ENCODE measurements around the gene STPG4.
"Not testable (repeated sequence)": the region's sequence is repeated elsewhere in the genome, so short reads cannot be mapped to it uniquely, and the experiment has no call there.

Gene STPG4, protein sequence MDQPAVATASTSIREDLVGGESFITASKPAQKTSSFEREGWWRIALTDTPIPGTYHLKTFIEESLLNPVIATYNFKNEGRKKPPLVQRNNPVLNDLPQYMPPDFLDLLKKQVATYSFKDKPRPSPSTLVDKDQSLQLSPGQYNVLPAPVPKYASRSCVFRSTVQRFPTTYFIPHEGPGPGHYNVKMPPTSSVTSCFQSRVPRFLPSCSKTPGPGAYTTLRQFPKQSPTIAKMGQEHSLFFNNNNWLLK

GRCh38 chr2:47155091-47155876 lies at the start of gene STPG4:
STPG4 (minus strand) TSS chr2:47155308; CDS start chr2:47155251, 57 bp downstream.
- DNase-seq (ENCODE audit: low read depth), result no peak

GRCh38 chr2:47204691-47205090 lies 49.6 kb upstream of the STPG4 start:
- no peak for DNase-seq (ENCODE audit: low read depth)

- no peak for DNase-seq (ENCODE audit: low read depth)
These were observed 48.9 kb upstream of the STPG4 start for GRCh38 chr2:47203995-47204394.

GRCh38 chr2:47201224-47201623 lies 46.1 kb upstream of the STPG4 start:
- no peak for DNase-seq (ENCODE audit: low read depth)

- DNase-seq (ENCODE audit: low read depth), result no peak
These were observed 43.9 kb upstream of the STPG4 start for GRCh38 chr2:47198985-47199451.

GRCh38 chr2:47196499-47196898 lies 41.4 kb upstream of the STPG4 start:
- no peak for DNase-seq (ENCODE audit: low read depth)

DNA sequence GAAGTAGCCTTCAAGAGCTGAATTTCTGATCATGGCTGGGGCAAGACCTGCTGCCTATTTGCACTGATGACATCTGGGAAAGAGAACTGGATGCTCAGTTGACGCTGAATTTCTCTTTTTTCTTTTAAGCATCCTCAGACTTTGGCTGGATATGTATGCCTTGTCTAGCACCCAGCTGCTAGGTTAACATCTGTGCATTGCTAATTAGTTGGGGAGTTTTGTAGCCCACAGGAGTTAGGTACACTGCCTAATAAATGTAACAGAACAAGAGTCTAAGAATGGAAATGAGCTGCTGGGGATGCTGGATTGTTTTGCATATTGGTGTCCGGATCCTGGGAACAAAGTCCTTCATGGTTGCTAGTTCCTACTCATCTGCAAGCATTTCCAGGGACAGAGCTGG lies 40.9 kb upstream of the STPG4 start:
- no peak for DNase-seq (ENCODE audit: low read depth)

GRCh38 chr2:47195148-47195547 lies 40.0 kb upstream of the STPG4 start:
- DNase-seq (ENCODE audit: low read depth), result no peak

DNA sequence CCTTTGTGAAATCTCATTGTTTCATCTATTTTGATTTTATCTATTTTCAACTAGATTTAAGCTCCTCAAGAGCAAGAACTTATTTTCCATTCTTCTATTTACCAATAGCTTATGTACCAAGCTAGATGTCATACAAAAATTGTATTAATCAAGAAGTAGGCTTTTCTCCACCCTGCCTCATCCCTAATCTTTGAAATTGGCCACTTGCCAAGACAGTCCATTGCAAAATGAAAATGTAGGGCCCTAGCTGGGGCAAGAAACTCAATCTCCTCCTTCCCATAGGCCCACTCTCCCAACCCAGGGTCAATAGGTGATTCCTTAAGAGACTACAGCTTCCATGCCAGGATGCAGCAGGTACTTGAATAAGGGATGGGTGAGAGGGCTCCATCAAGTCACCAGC lies 39.3 kb upstream of the STPG4 start:
- DNase-seq (ENCODE audit: low read depth), result no peak

GRCh38 chr2:47193607-47194006 lies 38.5 kb upstream of the STPG4 start:
- DNase-seq (ENCODE audit: low read depth), result no peak

DNA sequence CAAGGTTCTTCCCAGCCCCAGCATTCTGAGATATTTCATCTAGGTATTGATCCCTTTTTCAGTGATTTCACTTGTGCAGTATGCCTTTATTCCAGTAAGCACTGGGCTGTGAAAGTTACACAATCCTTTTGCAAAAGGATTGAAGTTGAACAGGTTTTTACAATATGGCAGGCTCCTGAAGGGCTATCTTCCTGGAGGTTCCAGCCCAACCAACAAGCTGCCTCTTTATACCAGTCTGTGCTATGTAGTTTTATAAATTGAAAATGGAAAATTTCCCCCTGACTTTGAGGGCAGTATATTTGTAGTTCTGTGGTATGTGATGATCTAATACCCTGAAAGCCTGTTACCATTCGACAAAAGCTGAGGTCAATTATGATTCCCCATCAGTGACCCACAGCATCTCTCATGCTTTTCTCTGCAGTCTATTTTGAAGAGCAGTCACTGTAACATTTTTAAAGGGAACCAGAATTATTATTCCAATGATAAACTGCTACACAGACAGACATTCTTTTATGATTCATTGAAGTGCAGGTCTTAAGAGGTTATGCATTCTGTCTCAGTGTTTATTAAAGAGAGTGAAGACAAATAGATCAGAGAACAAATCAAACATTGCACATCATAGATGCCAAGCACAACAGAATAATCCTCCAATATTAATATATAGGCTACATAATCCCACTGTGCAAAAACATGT lies 35.2 kb upstream of the STPG4 start:
- DNase-seq (ENCODE audit: low read depth), result no peak

DNA sequence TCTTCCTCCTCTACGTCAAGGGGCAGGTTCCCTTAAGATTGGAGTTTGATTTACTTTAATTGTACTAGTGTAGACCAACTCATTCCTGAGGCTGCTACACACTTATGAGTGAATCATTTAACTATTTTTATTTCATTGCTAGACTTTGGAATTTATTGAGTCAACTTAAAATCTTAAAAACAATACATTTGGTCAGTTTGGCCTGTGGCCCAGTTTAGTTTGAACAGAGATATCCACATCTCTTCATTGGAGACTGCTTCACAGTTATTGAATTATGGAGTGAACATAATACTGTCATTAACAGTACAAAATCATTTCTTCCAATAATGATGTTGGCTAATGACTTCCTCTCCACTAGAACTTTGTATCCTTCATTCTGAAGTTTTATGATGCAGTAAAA lies 34.5 kb upstream of the STPG4 start:
- no peak for DNase-seq (ENCODE audit: low read depth)

- no peak for DNase-seq (ENCODE audit: low read depth)
These were observed 32.0 kb upstream of the STPG4 start for GRCh38 chr2:47187069-47187468.

- DNase-seq (ENCODE audit: low read depth), result no peak
These were observed 31.2 kb upstream of the STPG4 start for GRCh38 chr2:47186351-47186750.

DNA sequence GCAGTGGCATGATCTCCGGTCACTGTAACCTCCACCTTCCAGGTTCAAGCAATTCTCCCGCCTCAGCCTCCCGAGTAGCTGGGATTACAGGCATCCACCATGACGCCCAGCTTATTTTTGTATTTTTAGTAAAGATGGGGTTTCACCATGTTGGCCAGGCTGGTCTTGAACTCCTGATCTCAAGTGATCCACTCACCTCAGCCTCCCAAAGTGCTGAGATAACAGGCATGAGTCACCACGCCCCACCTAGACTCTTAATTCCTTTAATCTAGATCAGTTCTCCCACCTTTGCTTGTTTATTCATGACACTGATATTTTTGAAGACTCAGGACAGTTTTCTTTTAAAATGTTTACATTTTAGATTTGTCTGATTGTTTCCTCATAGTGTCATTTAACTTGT lies 30.0 kb upstream of the STPG4 start:
- not testable (repeated sequence) for DNase-seq (ENCODE audit: low read depth)

DNA sequence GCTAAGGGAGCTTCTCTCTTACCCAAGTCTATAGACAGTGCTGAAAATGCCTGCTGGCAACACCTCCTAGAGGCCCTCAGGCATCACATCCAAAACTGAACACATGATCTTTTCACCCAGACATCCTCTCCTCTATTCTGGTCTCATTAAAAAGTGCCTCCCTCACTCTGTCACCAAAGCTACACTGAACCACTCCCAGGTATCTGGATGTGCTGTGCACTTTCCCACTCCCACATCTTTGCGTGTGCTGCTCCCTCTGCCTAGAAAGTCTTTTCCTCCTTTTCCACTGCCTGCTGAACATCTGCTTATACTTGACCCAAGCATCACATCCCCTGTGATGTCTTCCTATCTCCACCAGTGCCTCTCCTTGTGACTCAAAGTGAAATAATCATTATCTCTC lies 26.1 kb upstream of the STPG4 start:
- no peak for DNase-seq (ENCODE audit: low read depth)

- DNase-seq (ENCODE audit: low read depth), result no peak
These were observed 25.4 kb upstream of the STPG4 start for GRCh38 chr2:47180531-47180930.

DNA sequence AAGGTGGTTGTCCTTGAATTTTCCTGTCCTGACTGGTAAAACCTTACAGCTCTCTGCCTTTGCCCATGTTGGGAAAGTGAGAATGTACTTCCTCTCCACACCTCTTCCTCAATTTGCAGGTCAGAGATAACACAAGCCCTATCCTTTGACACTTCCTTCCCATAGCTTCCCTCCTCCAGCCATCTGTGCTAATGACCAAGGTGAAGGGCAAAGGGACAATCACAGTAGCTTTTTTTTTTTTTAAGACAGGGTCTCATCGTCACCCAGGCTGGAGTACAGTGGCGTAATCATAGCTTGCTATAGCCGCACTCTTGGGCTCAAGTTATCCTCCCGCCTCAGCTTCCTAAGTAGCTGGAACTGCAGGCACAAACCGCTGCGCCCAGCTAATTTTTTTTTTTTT lies 24.3 kb upstream of the STPG4 start:
- no peak for DNase-seq (ENCODE audit: low read depth)

DNA sequence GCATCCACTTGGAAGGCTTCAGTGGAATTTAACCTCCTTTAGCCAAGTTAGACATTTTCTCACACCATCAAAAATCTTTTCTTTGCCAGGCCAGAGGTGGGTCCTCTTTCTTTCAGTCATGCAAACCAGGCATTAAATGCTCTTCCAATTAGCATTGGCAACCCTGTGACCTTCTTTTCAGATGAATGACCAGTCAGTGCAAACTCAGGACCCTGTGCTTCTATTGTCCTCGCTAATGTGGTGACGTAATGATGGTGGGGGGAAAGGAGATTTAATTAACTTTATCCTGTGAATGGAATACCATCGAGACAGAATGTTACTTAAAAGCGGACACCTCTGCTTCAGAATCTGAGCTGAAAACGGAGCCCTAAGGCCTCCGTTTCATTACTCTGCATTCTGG lies 23.2 kb upstream of the STPG4 start:
- DNase-seq (ENCODE audit: low read depth), result no peak

- DNase-seq (ENCODE audit: low read depth), result no peak
These were observed 22.0 kb upstream of the STPG4 start for GRCh38 chr2:47177043-47177565.

DNA sequence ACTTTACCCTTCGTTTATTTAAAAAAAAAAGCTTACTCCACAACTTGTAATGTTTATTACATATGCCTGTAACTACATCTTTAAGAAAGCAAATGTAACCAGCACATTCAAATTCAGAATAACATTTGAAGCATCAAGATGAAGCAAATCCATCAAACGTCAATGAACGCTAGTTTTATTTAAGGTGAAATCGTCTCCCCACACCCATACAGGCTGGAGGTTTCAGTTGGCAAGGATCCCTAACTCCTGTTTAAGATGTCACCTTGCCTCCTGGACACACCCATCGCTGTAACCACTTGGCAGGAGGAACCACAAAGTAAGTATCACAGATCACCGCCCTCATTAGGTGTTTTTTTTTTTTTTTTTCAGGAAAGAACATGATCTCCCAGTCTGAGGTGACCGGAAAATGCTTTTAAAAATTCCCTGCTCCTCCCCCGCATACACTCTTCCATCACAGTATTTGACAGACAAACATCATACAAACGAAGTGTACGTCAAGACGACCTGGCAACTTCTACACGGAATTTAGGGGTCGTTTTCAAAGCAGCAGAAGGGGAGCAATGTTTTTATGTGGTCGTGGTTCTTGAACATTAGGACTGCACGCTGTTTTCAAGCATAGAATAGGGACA lies 19.7 kb upstream of the STPG4 start:
- no peak for DNase-seq (ENCODE audit: low read depth)

DNA sequence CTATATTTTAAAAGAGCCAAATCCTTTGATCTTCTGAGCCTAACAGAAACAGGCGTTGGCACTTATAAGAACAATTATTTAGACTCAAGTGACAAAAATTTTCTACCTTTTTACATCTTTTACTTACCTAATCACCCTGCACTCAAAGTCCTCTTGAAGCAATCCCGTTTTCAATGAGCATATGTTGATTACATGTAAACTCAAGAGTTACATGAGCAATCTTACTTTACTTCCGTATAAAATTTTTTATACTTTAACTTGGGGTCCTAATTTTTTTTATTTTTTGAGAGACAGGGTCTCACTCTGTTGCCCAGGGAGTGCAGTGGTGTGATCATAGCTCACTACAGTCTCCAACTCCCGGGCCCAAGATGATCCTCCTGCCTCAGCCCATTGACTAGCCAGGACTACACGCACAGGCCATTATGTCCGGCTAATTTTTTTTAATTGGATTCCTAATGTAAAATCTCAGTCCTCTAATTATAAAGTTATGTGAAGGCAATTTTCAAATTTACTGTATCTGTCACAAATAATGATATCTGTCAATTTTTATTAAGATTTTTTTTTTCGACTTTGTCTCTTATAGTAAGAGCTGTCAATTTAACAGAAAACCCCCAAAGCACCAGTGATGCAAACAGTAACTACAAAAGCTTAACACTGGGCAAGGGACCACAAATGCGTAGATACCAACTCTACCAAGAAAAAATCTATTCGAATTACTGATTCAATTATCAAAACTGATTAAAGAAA lies 19.1 kb upstream of the STPG4 start:
- DNase-seq (ENCODE audit: low read depth), result no peak
